Bronchial epithelial cell (primary cell): ENCODE data around the gene NR6A1. TPM values are rescaled to one million over a fixed set of nuclear protein-coding genes. Genes with fewer than 3 reads are reported as not detected.

Experiments used
- DNase-seq: peaks from one replicate; pipeline ENCODE4 v3.0.0-alpha.2; 2010; ENCODE audit warnings: low read depth
- FAIRE-seq: peaks from 2 replicates; lab custom pipeline; 2011; peaks lifted over from hg19 to GRCh38; lab: Jason Lieb, UNC
- H3K27me3 ChIP-seq: 2 replicates; pipeline ENCODE4 v1.5.1; 2011; ENCODE audit warnings: low read length; ENCODE audit not compliant: control insufficient read depth, insufficient read depth
- H3K36me3 ChIP-seq: 2 replicates; pipeline ENCODE4 v1.5.1; 2011; ENCODE audit warnings: low read length; ENCODE audit not compliant: control insufficient read depth, insufficient read depth
- H3K4me3 ChIP-seq: 2 replicates; pipeline ENCODE4 v1.5.1; 2011; ENCODE audit warnings: mild to moderate bottlenecking, low read depth, low read length, control low read depth
- CTCF ChIP-seq: IDR thresholded peaks from 2 replicates; pipeline ENCODE4 v1.5.1; 2011; ENCODE audit warnings: mild to moderate bottlenecking, moderate library complexity, low read length, control low read depth, inconsistent platforms; ENCODE audit not compliant: insufficient read depth, severe bottlenecking
- total RNA-seq: library from RNA; depleted of rRNA; stranded (reverse); fragments of >200 nt; gene quantifications from 2 replicates; pipeline ENCODE4 v1.2.1, GENCODE V29; 2014

Gene NR6A1
- total RNA-seq, 1 donor from 2014 or later = 2.9 TPM

- H3K36me3 ChIP-seq = no peaks in the 10 kb centered on the region
- no peak for TF ChIP-seq CTCF
- DNase-seq (no peak), FAIRE-seq (peak; percentile 28)
- no peak overlapping the region for H3K4me3 ChIP-seq
- H3K27me3 ChIP-seq = peaks cover 22% of the 10 kb centered on the region
Observed at GRCh38 chr9:124498499-124499146, 272.5 kb downstream of the NR6A1 start.

GRCh38 chr9:124498040-124498439 is 273.1 kb downstream of the NR6A1 start:
- Histone ChIP-seq H3K4me3 (no peak overlapping the region), H3K36me3 (no peaks in the 10 kb centered on the region), H3K27me3 (peaks cover 18% of the 10 kb centered on the region)
- no peak for FAIRE-seq
- DNase-seq = no peak
- TF ChIP-seq CTCF = no peak

GRCh38 chr9:124497441-124497840 is 273.7 kb downstream of the NR6A1 start:
- Histone ChIP-seq H3K27me3 (peaks cover 13% of the 10 kb centered on the region), H3K4me3 (no peak overlapping the region), H3K36me3 (no peaks in the 10 kb centered on the region)
- TF ChIP-seq CTCF = no peak
- DNase-seq (no peak), FAIRE-seq (no peak)

- no peak for TF ChIP-seq CTCF
- Histone ChIP-seq H3K27me3 (peaks cover 8% of the 10 kb centered on the region), H3K36me3 (no peaks in the 10 kb centered on the region), H3K4me3 (no peak overlapping the region)
- FAIRE-seq = no peak
- DNase-seq = no peak
Observed at GRCh38 chr9:124496463-124496862, 274.6 kb downstream of the NR6A1 start.

GRCh38 chr9:124496075-124496449 is 275.0 kb downstream of the NR6A1 start:
- FAIRE-seq = peak; percentile 7
- H3K36me3 ChIP-seq = no peaks in the 10 kb centered on the region
- no peak overlapping the region for H3K4me3 ChIP-seq
- TF ChIP-seq CTCF = no peak
- no peak for DNase-seq
- H3K27me3 ChIP-seq = peaks cover 8% of the 10 kb centered on the region
